Gastrocnemius medialis (tissue), 4 donors: Measurements from ENCODE around the gene PCED1B. TPM values are rescaled to one million over a fixed set of nuclear protein-coding genes. Genes with fewer than 3 reads are reported as not detected.

ENCODE experiments used
- ATAC-seq, 2 donors: fragments of 150-250 bp; one replicate each; pipeline ENCODE4 v1.9.1; 2016
- DNase-seq, 2 donors: peaks; one replicate each; pipeline ENCODE4 v3.0.0-alpha.2; 2019
- H3K27ac ChIP-seq, 4 donors: fragments of 200-600 bp; sonication (generic); 1 replicate in 1 of 4; 2 replicates in 3 of 4; pipeline ENCODE4 v1.5.1; 2016 to 2018; ENCODE audit warnings: mild to moderate bottlenecking in 2 of 4, moderate library complexity in 1 of 4
- H3K27me3 ChIP-seq, 3 donors: fragments of 200-600 bp; sonication (generic) in 2 of 3; 1 replicate in 1 of 3; 2 replicates in 2 of 3; pipeline versions ENCODE4 v1.5.1 to v1.6.0; 2016 to 2019; ENCODE audit warnings: mild to moderate bottlenecking in 1 of 3, moderate library complexity in 1 of 3
- H3K36me3 ChIP-seq, 2 donors: fragments of 200-600 bp; sonication (generic) in 1 of 2; one replicate each; pipeline ENCODE4 v1.5.1; 2017 to 2018
- H3K4me1 ChIP-seq, 2 donors: fragments of 200-600 bp; sonication (generic) in 1 of 2; one replicate each; pipeline ENCODE4 v1.5.1; 2016 to 2017; ENCODE audit warnings: mild to moderate bottlenecking in 2 of 2
- H3K4me3 ChIP-seq, 4 donors: fragments of 200-600 bp; sonication (generic) in 3 of 4; 1 replicate in 1 of 4; 2 replicates in 3 of 4; pipeline ENCODE4 v1.5.1; 2016 to 2019; ENCODE audit warnings: mild to moderate bottlenecking in 2 of 4
- H3K9me3 ChIP-seq, 3 donors: fragments of 200-600 bp; sonication (generic) in 2 of 3; 1 replicate in 1 of 3; 2 replicates in 2 of 3; pipeline ENCODE4 v1.5.1; 2016 to 2019
- CTCF ChIP-seq, 5 experiments: fragments of 450-650 bp in 3 of 5; fragments of 200-600 bp in 2 of 5; sonication (generic) in 2 of 5; IDR thresholded peaks in 4 of 5; conservative IDR thresholded peaks in 1 of 5; 1 replicate in 4 of 5; 2 replicates in 1 of 5; pipeline ENCODE4 v1.5.1; 2016 to 2019; ENCODE audit warnings: antibody characterized with exemption in 5 of 5, mild to moderate bottlenecking in 3 of 5, moderate library complexity in 3 of 5
- POLR2A ChIP-seq, 2 donors: fragments of 450-650 bp; IDR thresholded peaks; one replicate each; pipeline ENCODE4 v1.6.1; 2017; ENCODE audit warnings: antibody characterized with exemption in 2 of 2, mild to moderate bottlenecking in 2 of 2, moderate library complexity in 2 of 2
- in situ Hi-C, 4 donors: fragments of 200-750 bp; cut with MboI; loops; one replicate each; pipeline versions ENCODE4 v1.15.0 to v1.8.0; 2017; ENCODE audit warnings: low sequenced_read_pairs in 4 of 4
- intact Hi-C: fragments of 100-400 bp; cut with DNase I; formaldehyde crosslinking; loops from one replicate; pipeline ENCODE4 v1.15.1; 2023; ENCODE audit warnings: low total_unique reads
- total RNA-seq, 4 donors: library from RNA; depleted of rRNA; stranded (reverse); fragments of >200 nt; gene quantifications; one replicate each; pipeline versions ENCODE4 v1.1.0 to v1.2.3, GENCODE V29; 2016

Gene PCED1B
- total RNA-seq, 4 donors from 2014 or later, result 0.36 to 0.55 (median 0.47) TPM; not detected in 1

- Histone ChIP-seq H3K4me3 (no peak overlapping the region), H3K27me3 (no peaks in the 10 kb centered on the region), H3K4me1 (no peaks in the 10 kb centered on the region), H3K9me3 (no peaks in the 10 kb centered on the region), H3K27ac (no peak overlapping the region), H3K36me3 (no peaks in the 10 kb centered on the region)
- in situ Hi-C loops (no loop called here), intact Hi-C loops (no loop called here)
- DNase-seq (no peak), ATAC-seq (no peak)
- TF ChIP-seq CTCF (IDR thresholded peaks at IDR 0.05 in 4 of 5, conservative IDR thresholded peaks at IDR 0.05 in 1 of 5) (no peak), POLR2A (IDR thresholded peaks at IDR 0.05) (no peak)
These were observed 138.8 kb downstream of the PCED1B start for GRCh38 chr12:47218191-47218654.

GRCh38 chr12:47219243-47219642 is 139.8 kb downstream of the PCED1B start:
- Histone ChIP-seq H3K4me1 (no peaks in the 10 kb centered on the region), H3K36me3 (no peaks in the 10 kb centered on the region), H3K27me3 (no peaks in the 10 kb centered on the region), H3K4me3 (no peak overlapping the region), H3K27ac (no peak overlapping the region), H3K9me3 (no peaks in the 10 kb centered on the region)
- no peak for TF ChIP-seq POLR2A (IDR thresholded peaks at IDR 0.05)
- no peak for TF ChIP-seq CTCF (IDR thresholded peaks at IDR 0.05 in 4 of 5, conservative IDR thresholded peaks at IDR 0.05 in 1 of 5)
- ATAC-seq, result no peak
- intact Hi-C loops, result no loop called here
- in situ Hi-C loops, result no loop called here
- DNase-seq, result no peak

GRCh38 chr12:47221256-47222023 is 142.0 kb downstream of the PCED1B start:
- TF ChIP-seq CTCF (IDR thresholded peaks at IDR 0.05 in 4 of 5, conservative IDR thresholded peaks at IDR 0.05 in 1 of 5) (no peak), POLR2A (IDR thresholded peaks at IDR 0.05) (no peak)
- H3K4me1 ChIP-seq, result no peaks in the 10 kb centered on the region
- no peaks in the 10 kb centered on the region for H3K27me3 ChIP-seq
- no peaks in the 10 kb centered on the region for H3K9me3 ChIP-seq
- intact Hi-C loops (no loop called here), in situ Hi-C loops (no loop called here)
- H3K36me3 ChIP-seq, result no peaks in the 10 kb centered on the region
- DNase-seq, result no peak
- H3K27ac ChIP-seq, result no peak overlapping the region
- ATAC-seq, result no peak
- H3K4me3 ChIP-seq, result no peak overlapping the region

GRCh38 chr12:47222520-47223030 is 143.2 kb downstream of the PCED1B start:
- DNase-seq, result no peak
- intact Hi-C loops (no loop called here), in situ Hi-C loops (no loop called here)
- ATAC-seq, result no peak
- no peaks in the 10 kb centered on the region for H3K4me1 ChIP-seq
- H3K4me3 ChIP-seq, result no peak overlapping the region
- no peak overlapping the region for H3K27ac ChIP-seq
- H3K36me3 ChIP-seq, result no peaks in the 10 kb centered on the region
- no peaks in the 10 kb centered on the region for H3K9me3 ChIP-seq
- TF ChIP-seq CTCF (IDR thresholded peaks at IDR 0.05 in 4 of 5, conservative IDR thresholded peaks at IDR 0.05 in 1 of 5) (no peak), POLR2A (IDR thresholded peaks at IDR 0.05) (no peak)
- H3K27me3 ChIP-seq, result no peaks in the 10 kb centered on the region
